ENCODE measurements around the gene GTSF1L.

DNA sequence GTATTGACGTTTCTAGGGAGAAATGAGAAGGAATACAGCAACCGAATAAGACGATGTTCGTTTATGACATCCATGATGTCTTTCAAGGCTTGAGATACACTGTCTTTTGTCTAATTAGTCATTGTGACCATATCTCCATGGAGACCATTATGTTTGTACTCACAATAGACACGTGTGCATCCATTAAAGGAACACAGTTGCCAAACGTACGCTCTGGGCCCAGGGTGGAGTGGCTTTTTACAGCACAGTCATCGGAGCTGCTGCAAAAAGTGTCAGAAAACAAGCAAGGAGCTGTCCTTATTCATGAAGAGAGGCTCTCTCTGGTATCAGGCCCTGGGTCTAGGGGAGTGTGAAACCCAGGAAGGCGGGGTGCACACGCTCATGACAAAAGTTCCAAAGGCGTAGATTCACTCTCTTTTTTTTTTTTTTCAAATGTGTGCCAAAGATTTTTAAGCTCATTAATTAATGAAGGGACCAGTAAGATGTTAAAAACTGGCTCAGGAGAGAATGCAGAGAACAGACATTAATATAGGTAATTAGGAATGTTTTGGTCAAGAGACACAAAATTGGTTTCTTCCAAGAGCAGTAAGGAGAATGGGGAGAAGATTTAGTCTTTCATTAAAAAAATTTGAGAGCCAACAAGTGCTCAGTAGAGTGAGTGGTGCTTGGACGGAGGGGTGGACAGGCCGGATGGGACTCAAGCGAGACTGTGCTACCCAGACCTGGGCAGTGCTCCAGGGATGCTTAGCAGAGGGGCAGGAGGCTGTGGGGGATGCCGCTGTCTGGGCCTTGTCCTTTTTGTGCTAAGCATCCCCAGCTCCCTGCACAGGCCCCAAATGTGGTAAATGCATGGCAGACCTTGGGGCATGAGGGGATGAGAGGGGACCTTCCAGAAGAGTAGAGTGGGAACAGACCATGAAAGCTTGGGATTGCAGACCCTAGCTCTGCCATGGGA, 34.9 kb upstream of the GTSF1L start:
- TF ChIP-seq TAF1 (IDR thresholded peaks at IDR 0.05; ENCODE audit: low read depth, low read length), result no peak
- no peak for TF ChIP-seq SPI1 (IDR thresholded peaks at IDR 0.05; ENCODE audit: low read depth, low read length)
- TF ChIP-seq POLR2A (IDR thresholded peaks at IDR 0.05; ENCODE audit: low read depth, low read length), result no peak
- no peak for TF ChIP-seq POLR2AphosphoS5 (IDR thresholded peaks at IDR 0.05; ENCODE audit: low read depth, low read length)
- TF ChIP-seq POU2F2 (IDR thresholded peaks at IDR 0.05; ENCODE audit: low read depth, low read length), result no peak
- TF ChIP-seq PAX5 (IDR thresholded peaks at IDR 0.05; ENCODE audit: insufficient read depth, low read length, severe bottlenecking), result no peak

Measured in GM12891 (cell line).